Peyer's patch (tissue), 4 donors: ENCODE measurements around the gene CSPG4. TPM values are rescaled to one million over a fixed set of nuclear protein-coding genes. Genes with fewer than 3 reads are reported as not detected.
"Not testable (repeated sequence)": the region's sequence is repeated elsewhere in the genome, so short reads cannot be mapped to it uniquely, and the experiment has no call there.

Source experiments
- DNase-seq, 3 donors: peaks; one replicate each; pipeline ENCODE4 v3.0.0-alpha.2; 2017 to 2019
- H3K27ac ChIP-seq, 4 donors: fragments of 200-600 bp; sonication (generic); one replicate each; pipeline ENCODE4 v1.5.1; 2016 to 2019
- H3K27me3 ChIP-seq, 2 donors: fragments of 200-600 bp; sonication (generic); one replicate each; pipeline ENCODE4 v1.5.1; 2019
- H3K36me3 ChIP-seq, 3 donors: fragments of 200-600 bp; sonication (generic); one replicate each; pipeline ENCODE4 v1.5.1; 2016 to 2019
- H3K4me1 ChIP-seq, 4 donors: fragments of 200-600 bp; sonication (generic); one replicate each; pipeline ENCODE4 v1.5.1; 2016 to 2019
- H3K4me3 ChIP-seq, 4 donors: fragments of 200-600 bp; sonication (generic); 1 replicate in 3 of 4; 2 replicates in 1 of 4; pipeline ENCODE4 v1.5.1; 2016 to 2019; ENCODE audit warnings: mild to moderate bottlenecking in 1 of 4
- H3K9me3 ChIP-seq, 4 donors: fragments of 200-600 bp; sonication (generic); one replicate each; pipeline ENCODE4 v1.5.1; 2016 to 2019; ENCODE audit warnings: mild to moderate bottlenecking in 1 of 4
- CTCF ChIP-seq, 6 experiments: fragments of 450-650 bp in 4 of 6; fragments of 200-600 bp in 2 of 6; sonication (generic) in 1 of 6; IDR thresholded peaks; one replicate each; pipeline ENCODE4 v1.5.1; 2017 to 2019; ENCODE audit warnings: antibody characterized with exemption in 6 of 6, mild to moderate bottlenecking in 3 of 6, moderate library complexity in 1 of 6
- POLR2A ChIP-seq, 2 donors: fragments of 450-650 bp; IDR thresholded peaks; one replicate each; pipeline ENCODE4 v1.5.1; 2017; ENCODE audit warnings: antibody characterized with exemption in 2 of 2, mild to moderate bottlenecking in 2 of 2, moderate library complexity in 2 of 2
- total RNA-seq, 4 donors: library from RNA; depleted of rRNA; stranded (reverse); fragments of >200 nt; gene quantifications; one replicate each; pipeline ENCODE4 v1.1.0, GENCODE V29; 2016

The CSPG4 gene
- total RNA-seq, 4 donors from 2014 or later, result 2.8 to 15.7 (median 6.3) TPM

GRCh38 chr15:75750261-75751050 is 37.8 kb upstream of the CSPG4 start:
- TF ChIP-seq POLR2A (IDR thresholded peaks at IDR 0.05) (no peak), CTCF (IDR thresholded peaks at IDR 0.05) (no peak)
- Histone ChIP-seq H3K4me1 (no peaks in the 10 kb centered on the region), H3K36me3 (no peaks in the 10 kb centered on the region), H3K27ac (no peak overlapping the region), H3K27me3 (no peaks in the 10 kb centered on the region), H3K9me3 (no peaks in the 10 kb centered on the region), H3K4me3 (no peak overlapping the region)
- peak in 1 of 3 donors; percentile 34 for DNase-seq

- Histone ChIP-seq H3K4me1 (no peaks in the 10 kb centered on the region), H3K27me3 (no peaks in the 10 kb centered on the region), H3K9me3 (no peaks in the 10 kb centered on the region), H3K36me3 (no peaks in the 10 kb centered on the region), H3K4me3 (no peak overlapping the region), H3K27ac (no peak overlapping the region)
- no peak for TF ChIP-seq CTCF (IDR thresholded peaks at IDR 0.05)
- no peak for TF ChIP-seq POLR2A (IDR thresholded peaks at IDR 0.05)
- DNase-seq, result peak in 1 of 3 donors; percentile 27
Measured at GRCh38 chr15:75749820-75750219, 37.2 kb upstream of the CSPG4 start.

- H3K36me3 ChIP-seq, H3K27me3 ChIP-seq, H3K4me3 ChIP-seq, H3K27ac ChIP-seq, H3K4me1 ChIP-seq, H3K9me3 ChIP-seq: not testable (repeated sequence)
- peak in 1 of 3 donors; percentile 45 for DNase-seq
Measured at GRCh38 chr15:75748882-75749281, 36.2 kb upstream of the CSPG4 start.

- H3K4me1 ChIP-seq, result not testable (repeated sequence)
- DNase-seq, result peak in 1 of 3 donors; percentile 2
Measured at GRCh38 chr15:75747121-75747520, 34.5 kb upstream of the CSPG4 start.

GRCh38 chr15:75745305-75745704 is 32.7 kb upstream of the CSPG4 start:
- Histone ChIP-seq H3K4me1 (no peaks in the 10 kb centered on the region), H3K9me3 (no peaks in the 10 kb centered on the region), H3K4me3 (no peak overlapping the region), H3K27ac (no peak overlapping the region), H3K27me3 (no peaks in the 10 kb centered on the region), H3K36me3 (no peaks in the 10 kb centered on the region)
- no peak for TF ChIP-seq CTCF (IDR thresholded peaks at IDR 0.05)
- TF ChIP-seq POLR2A (IDR thresholded peaks at IDR 0.05), result no peak
- no peak for DNase-seq

More at GRCh38 chr15:75747121-75747520, 34.5 kb upstream of the CSPG4 start:
- H3K36me3 ChIP-seq, H3K9me3 ChIP-seq, H3K27ac ChIP-seq, H3K27me3 ChIP-seq, H3K4me3 ChIP-seq: not testable (repeated sequence)

GRCh38 chr15:75742346-75742745 is 29.7 kb upstream of the CSPG4 start:
- peaks cover 0 to 18% (median 2%) of the 10 kb centered on the region in 4 donors for H3K4me1 ChIP-seq
- H3K27me3 ChIP-seq, H3K4me3 ChIP-seq, H3K36me3 ChIP-seq, H3K27ac ChIP-seq, DNase-seq, H3K9me3 ChIP-seq: not testable (repeated sequence)

- no peak for TF ChIP-seq CTCF (IDR thresholded peaks at IDR 0.05)
- TF ChIP-seq POLR2A (IDR thresholded peaks at IDR 0.05), result no peak
- no peak for DNase-seq
- H3K4me1 ChIP-seq, result peaks cover 0 to 19% (median 2%) of the 10 kb centered on the region in 4 donors
- H3K36me3 ChIP-seq, result no peaks in the 10 kb centered on the region
- H3K9me3 ChIP-seq, result no peaks in the 10 kb centered on the region
- no peak overlapping the region for H3K4me3 ChIP-seq
- no peaks in the 10 kb centered on the region for H3K27me3 ChIP-seq
- no peak overlapping the region for H3K27ac ChIP-seq
Measured at GRCh38 chr15:75739791-75740190, 27.1 kb upstream of the CSPG4 start.
